ENCODE data around the gene RBMS3. TPM values are rescaled to one million over a fixed set of nuclear protein-coding genes. Genes with fewer than 3 reads are reported as not detected.
"Not testable (repeated sequence)": the region's sequence is repeated elsewhere in the genome, so short reads cannot be mapped to it uniquely, and the experiment has no call there.

The RBMS3 gene
- total RNA-seq, 1 donor from 2014 or later: 49.0 TPM

- DNase-seq (ENCODE audit: low spot score): no peak
- intact Hi-C loops (cut with DNase I): no loop called here
Observed at GRCh38 chr3:29370476-29371420, 89.9 kb downstream of the RBMS3 start.

- DNase-seq (ENCODE audit: low spot score): no peak
- intact Hi-C loops (cut with DNase I): no loop called here
Observed at GRCh38 chr3:29373131-29373680, 92.3 kb downstream of the RBMS3 start.

- DNase-seq (ENCODE audit: low spot score): no peak
- intact Hi-C loops (cut with DNase I): no loop called here
Observed at GRCh38 chr3:29374226-29374625, 93.4 kb downstream of the RBMS3 start.

GRCh38 chr3:29379097-29379496, 98.2 kb downstream of the RBMS3 start:
- intact Hi-C loops (cut with DNase I): no loop called here
- DNase-seq (ENCODE audit: low spot score): no peak

GRCh38 chr3:29381595-29381994, 100.7 kb downstream of the RBMS3 start:
- DNase-seq (ENCODE audit: low spot score): no peak
- intact Hi-C loops (cut with DNase I): loop anchor here (5.0 kb wide), 1 partner anchor 99 kb away; the partner anchor contains the start of gene RBMS3

- DNase-seq (ENCODE audit: low spot score): no peak
- intact Hi-C loops (cut with DNase I): loop anchor here (5.0 kb wide), 1 partner anchor 100 kb away; the partner anchor contains the start of gene RBMS3
Observed at GRCh38 chr3:29382409-29382808, 101.5 kb downstream of the RBMS3 start.

GRCh38 chr3:29382845-29383244, 102.0 kb downstream of the RBMS3 start:
- no peak for DNase-seq (ENCODE audit: low spot score)
- intact Hi-C loops (cut with DNase I): loop anchor here (5.0 kb wide), 1 partner anchor 101 kb away; the partner anchor contains the start of gene RBMS3

- intact Hi-C loops (cut with DNase I): loop anchor here (5.0 kb wide), 1 partner anchor 102 kb away; the partner anchor contains the start of gene RBMS3
- DNase-seq (ENCODE audit: low spot score): no peak
Observed at GRCh38 chr3:29384640-29385039, 103.8 kb downstream of the RBMS3 start.

GRCh38 chr3:29385046-29385830, 104.4 kb downstream of the RBMS3 start:
- no peak for DNase-seq (ENCODE audit: low spot score)
- intact Hi-C loops (cut with DNase I): no loop called here

GRCh38 chr3:29389362-29389761, 108.5 kb downstream of the RBMS3 start:
- no peak for DNase-seq (ENCODE audit: low spot score)
- intact Hi-C loops (cut with DNase I): no loop called here

- intact Hi-C loops (cut with DNase I): no loop called here
- no peak for DNase-seq (ENCODE audit: low spot score)
Observed at GRCh38 chr3:29392625-29393388, 111.9 kb downstream of the RBMS3 start.

GRCh38 chr3:29393946-29394345, 113.1 kb downstream of the RBMS3 start:
- DNase-seq (ENCODE audit: low spot score); intact Hi-C loops (cut with DNase I): not testable (repeated sequence)

GRCh38 chr3:29397406-29397805, 116.5 kb downstream of the RBMS3 start:
- DNase-seq (ENCODE audit: low spot score): no peak
- intact Hi-C loops (cut with DNase I): no loop called here

GRCh38 chr3:29398787-29399186, 117.9 kb downstream of the RBMS3 start:
- intact Hi-C loops (cut with DNase I): no loop called here

GRCh38 chr3:29406291-29406832, 125.5 kb downstream of the RBMS3 start:
- no peak for DNase-seq (ENCODE audit: low spot score)
- intact Hi-C loops (cut with DNase I): no loop called here

More at GRCh38 chr3:29398787-29399186, 117.9 kb downstream of the RBMS3 start:
- DNase-seq (ENCODE audit: low spot score): no peak

GRCh38 chr3:29408676-29409075, 127.8 kb downstream of the RBMS3 start:
- no peak for DNase-seq (ENCODE audit: low spot score)
- intact Hi-C loops (cut with DNase I): no loop called here

- intact Hi-C loops (cut with DNase I): no loop called here
- no peak for DNase-seq (ENCODE audit: low spot score)
Observed at GRCh38 chr3:29409409-29409808, 128.5 kb downstream of the RBMS3 start.

GRCh38 chr3:29410220-29410619, 129.3 kb downstream of the RBMS3 start:
- DNase-seq (ENCODE audit: low spot score): no peak
- intact Hi-C loops (cut with DNase I): loop anchor here (5.0 kb wide), 1 partner anchor 128 kb away; the partner anchor contains the start of gene RBMS3
